Activated T-cell treated with anti-CD3 and anti-CD28 coated beads, Interleukin-2, amount 50 U/mL, for 24 hours (primary cell): ENCODE results near the gene FAM181B.

Source experiments
- DNase-seq: peaks from one replicate; pipeline ENCODE4 v3.0.0-alpha.2; 2020
- H3K27ac Mint-ChIP-seq: 2 replicates; pipeline ENCODE4 v1.8.0; 2020; ENCODE audit warnings: mild to moderate bottlenecking, mixed read lengths
- H3K27me3 Mint-ChIP-seq: 2 replicates; pipeline ENCODE4 v1.8.0; 2020; ENCODE audit warnings: mixed read lengths
- H3K36me3 Mint-ChIP-seq: 2 replicates; pipeline ENCODE4 v1.8.0; 2020; ENCODE audit warnings: low read depth, mixed read lengths
- H3K4me1 Mint-ChIP-seq: 2 replicates; pipeline ENCODE4 v1.8.0; 2020; ENCODE audit warnings: low read depth, mixed read lengths
- H3K4me3 Mint-ChIP-seq: 2 replicates; pipeline ENCODE4 v1.8.0; 2020; ENCODE audit warnings: mild to moderate bottlenecking, moderate library complexity, mixed read lengths
- H3K9me3 Mint-ChIP-seq: 2 replicates; pipeline ENCODE4 v1.8.0; 2020; ENCODE audit warnings: mixed read lengths

Gene FAM181B, protein sequence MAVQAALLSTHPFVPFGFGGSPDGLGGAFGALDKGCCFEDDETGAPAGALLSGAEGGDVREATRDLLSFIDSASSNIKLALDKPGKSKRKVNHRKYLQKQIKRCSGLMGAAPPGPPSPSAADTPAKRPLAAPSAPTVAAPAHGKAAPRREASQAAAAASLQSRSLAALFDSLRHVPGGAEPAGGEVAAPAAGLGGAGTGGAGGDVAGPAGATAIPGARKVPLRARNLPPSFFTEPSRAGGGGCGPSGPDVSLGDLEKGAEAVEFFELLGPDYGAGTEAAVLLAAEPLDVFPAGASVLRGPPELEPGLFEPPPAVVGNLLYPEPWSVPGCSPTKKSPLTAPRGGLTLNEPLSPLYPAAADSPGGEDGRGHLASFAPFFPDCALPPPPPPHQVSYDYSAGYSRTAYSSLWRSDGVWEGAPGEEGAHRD

DNA sequence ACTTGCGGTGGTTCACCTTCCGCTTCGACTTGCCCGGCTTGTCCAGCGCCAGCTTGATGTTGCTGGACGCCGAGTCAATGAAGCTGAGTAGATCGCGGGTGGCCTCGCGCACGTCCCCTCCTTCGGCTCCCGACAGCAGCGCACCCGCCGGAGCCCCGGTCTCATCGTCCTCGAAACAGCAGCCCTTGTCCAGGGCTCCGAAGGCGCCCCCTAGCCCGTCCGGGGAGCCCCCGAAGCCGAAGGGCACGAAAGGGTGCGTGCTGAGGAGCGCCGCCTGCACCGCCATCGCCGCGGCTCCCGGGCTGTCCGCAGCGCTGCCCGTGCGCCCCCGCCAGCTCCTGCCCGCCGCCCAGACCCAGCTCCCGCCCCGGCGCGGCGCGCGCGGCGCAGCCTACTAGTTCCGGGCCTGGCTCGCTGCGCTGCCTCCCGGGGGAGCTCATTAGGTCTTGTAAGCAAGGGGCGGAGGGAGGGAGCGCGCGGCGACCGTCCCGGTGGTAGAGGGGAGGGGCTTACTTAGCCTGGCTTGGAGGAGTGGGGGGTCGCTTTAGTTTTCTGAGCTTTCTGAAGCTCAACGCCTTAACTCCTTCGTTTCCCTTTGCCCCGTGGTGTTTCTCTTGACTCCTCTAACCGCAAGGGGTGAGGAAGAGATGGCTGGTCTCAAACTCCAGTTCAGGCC lies at the start of gene FAM181B:
Gene FAM181B (minus strand): TSS at position 421 of the 676 bp plus-strand sequence. CDS start 135 bp downstream, at position 286.
- Mint-ChIP-seq H3K36me3 (no peaks in the 10 kb centered on the region), H3K4me1 (peaks cover 13% of the 10 kb centered on the region), H3K27ac (no peak within 1 kb of the TSS), H3K27me3 (peaks cover 69% of the 10 kb centered on the region), H3K9me3 (no peaks in the 10 kb centered on the region), H3K4me3 (peak within 1 kb of the TSS; percentile 62)
- peak; percentile 58 for DNase-seq

GRCh38 chr11:82782825-82783374 lies 49.2 kb upstream of the FAM181B start:
- Mint-ChIP-seq H3K27me3 (peaks cover 2% of the 10 kb centered on the region), H3K9me3 (peaks cover 11% of the 10 kb centered on the region), H3K36me3 (no peaks in the 10 kb centered on the region), H3K4me1 (no peaks in the 10 kb centered on the region), H3K4me3 (no peak overlapping the region), H3K27ac (no peak overlapping the region)
- no peak for DNase-seq

- Mint-ChIP-seq H3K27ac (no peak overlapping the region), H3K36me3 (no peaks in the 10 kb centered on the region), H3K27me3 (peaks cover 3% of the 10 kb centered on the region), H3K4me1 (no peaks in the 10 kb centered on the region), H3K4me3 (no peak overlapping the region), H3K9me3 (peaks cover 24% of the 10 kb centered on the region)
- no peak for DNase-seq
These were observed 45.1 kb upstream of the FAM181B start for GRCh38 chr11:82778776-82779175.

DNA sequence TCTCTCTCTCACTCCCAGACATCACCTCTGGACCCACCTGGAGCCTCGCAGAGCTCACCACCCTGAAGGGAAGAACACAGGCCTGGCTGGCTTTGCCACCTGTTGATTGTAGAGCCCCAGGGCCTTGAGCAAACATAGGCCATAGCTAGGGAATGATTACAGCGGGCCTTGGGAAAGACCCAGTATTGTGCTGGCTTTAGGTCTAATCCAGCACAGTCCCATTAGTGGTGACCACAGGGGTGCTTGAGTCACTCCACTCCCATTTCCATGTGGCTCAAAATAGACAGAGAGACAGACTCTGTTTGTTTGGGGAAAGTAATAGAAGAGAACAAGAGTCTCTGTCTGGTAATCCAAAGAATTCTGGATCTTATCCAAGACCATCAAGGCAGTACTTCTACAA lies 42.7 kb upstream of the FAM181B start:
- DNase-seq = no peak
- Mint-ChIP-seq H3K4me3 (no peak overlapping the region), H3K27ac (no peak overlapping the region), H3K36me3 (no peaks in the 10 kb centered on the region), H3K27me3 (peaks cover 3% of the 10 kb centered on the region), H3K4me1 (no peaks in the 10 kb centered on the region), H3K9me3 (peaks cover 16% of the 10 kb centered on the region)

- Mint-ChIP-seq H3K27me3 (peaks cover 3% of the 10 kb centered on the region), H3K9me3 (peaks cover 13% of the 10 kb centered on the region), H3K27ac (no peak overlapping the region), H3K4me3 (no peak overlapping the region), H3K4me1 (no peaks in the 10 kb centered on the region), H3K36me3 (no peaks in the 10 kb centered on the region)
- no peak for DNase-seq
These were observed 42.2 kb upstream of the FAM181B start for GRCh38 chr11:82775736-82776346.

GRCh38 chr11:82775218-82775617 lies 41.6 kb upstream of the FAM181B start:
- Mint-ChIP-seq H3K4me3 (no peak overlapping the region), H3K36me3 (no peaks in the 10 kb centered on the region), H3K4me1 (no peaks in the 10 kb centered on the region), H3K9me3 (peaks cover 13% of the 10 kb centered on the region), H3K27me3 (peaks cover 3% of the 10 kb centered on the region), H3K27ac (no peak overlapping the region)
- no peak for DNase-seq

- no peak for DNase-seq
- H3K36me3 Mint-ChIP-seq = no peaks in the 10 kb centered on the region
- peaks cover 5% of the 10 kb centered on the region for H3K9me3 Mint-ChIP-seq
- H3K27ac Mint-ChIP-seq = no peak overlapping the region
- no peak overlapping the region for H3K4me3 Mint-ChIP-seq
- no peaks in the 10 kb centered on the region for H3K4me1 Mint-ChIP-seq
- peaks cover 3% of the 10 kb centered on the region for H3K27me3 Mint-ChIP-seq
These were observed 38.1 kb upstream of the FAM181B start for GRCh38 chr11:82771781-82772180.

DNA sequence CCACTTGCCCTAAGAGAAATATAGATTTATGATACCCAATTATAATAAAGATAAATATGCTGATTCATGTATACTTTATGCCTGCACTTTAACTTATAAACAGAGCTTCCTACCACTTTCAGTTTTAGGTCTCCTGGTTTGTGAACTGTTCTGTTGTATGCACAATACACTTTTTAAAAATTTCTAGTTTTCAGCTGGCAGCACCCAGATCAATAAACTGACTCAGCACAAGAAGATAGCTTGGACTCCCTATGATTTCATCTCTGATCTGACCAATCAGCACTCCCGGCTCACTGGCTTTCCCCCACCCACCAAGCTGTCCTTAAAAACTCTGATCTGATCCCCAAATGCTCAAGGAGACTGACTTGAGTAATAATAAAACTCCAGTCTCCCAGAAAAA lies 33.5 kb upstream of the FAM181B start:
- Mint-ChIP-seq H3K27ac (no peak overlapping the region), H3K36me3 (no peaks in the 10 kb centered on the region), H3K4me3 (no peak overlapping the region), H3K9me3 (no peaks in the 10 kb centered on the region), H3K4me1 (peaks cover 4% of the 10 kb centered on the region), H3K27me3 (no peaks in the 10 kb centered on the region)
- no peak for DNase-seq

DNA sequence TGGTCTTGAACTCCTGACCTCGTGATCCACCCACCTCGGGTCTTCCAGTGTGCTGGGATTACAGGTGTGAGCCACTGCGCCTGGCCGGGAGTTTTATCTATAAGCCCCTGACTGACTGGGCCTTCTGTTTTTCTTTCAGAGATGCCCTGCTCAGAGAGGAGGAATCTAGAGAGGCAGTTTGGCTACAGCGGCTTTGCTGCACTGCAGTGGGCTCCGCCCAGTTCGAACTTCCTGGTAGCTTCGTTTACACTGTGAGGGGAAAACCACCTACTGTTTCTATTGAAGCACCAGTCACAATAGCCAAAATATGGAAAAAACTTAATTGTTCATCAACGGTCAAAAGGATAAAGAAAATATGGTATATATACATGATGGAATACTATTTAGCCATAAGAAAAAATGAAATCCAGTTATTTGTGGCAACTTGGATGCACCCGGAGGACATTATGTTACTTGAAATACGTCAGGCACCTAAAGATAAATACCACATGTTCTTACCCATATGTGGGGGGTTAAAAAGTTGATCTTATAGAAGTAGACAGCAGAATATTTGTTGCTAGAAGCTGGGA lies 31.9 kb upstream of the FAM181B start:
- Mint-ChIP-seq H3K4me1 (peaks cover 4% of the 10 kb centered on the region), H3K4me3 (no peak overlapping the region), H3K27ac (no peak overlapping the region), H3K27me3 (no peaks in the 10 kb centered on the region), H3K36me3 (no peaks in the 10 kb centered on the region), H3K9me3 (no peaks in the 10 kb centered on the region)
- DNase-seq = no peak

- Mint-ChIP-seq H3K9me3 (no peaks in the 10 kb centered on the region), H3K27me3 (no peaks in the 10 kb centered on the region), H3K36me3 (no peaks in the 10 kb centered on the region), H3K27ac (no peak overlapping the region), H3K4me1 (peaks cover 5% of the 10 kb centered on the region), H3K4me3 (no peak overlapping the region)
- DNase-seq = no peak
These were observed 29.5 kb upstream of the FAM181B start for GRCh38 chr11:82763167-82763566.

- Mint-ChIP-seq H3K36me3 (no peaks in the 10 kb centered on the region), H3K4me3 (no peak overlapping the region), H3K27ac (no peak overlapping the region), H3K9me3 (no peaks in the 10 kb centered on the region), H3K27me3 (no peaks in the 10 kb centered on the region), H3K4me1 (peaks cover 22% of the 10 kb centered on the region)
- DNase-seq = no peak
These were observed 26.0 kb upstream of the FAM181B start for GRCh38 chr11:82759649-82760048.

- Mint-ChIP-seq H3K27me3 (no peaks in the 10 kb centered on the region), H3K4me3 (no peak overlapping the region), H3K36me3 (no peaks in the 10 kb centered on the region), H3K4me1 (peaks cover 22% of the 10 kb centered on the region), H3K9me3 (no peaks in the 10 kb centered on the region), H3K27ac (no peak overlapping the region)
- DNase-seq = no peak
These were observed 24.1 kb upstream of the FAM181B start for GRCh38 chr11:82757660-82758357.

DNA sequence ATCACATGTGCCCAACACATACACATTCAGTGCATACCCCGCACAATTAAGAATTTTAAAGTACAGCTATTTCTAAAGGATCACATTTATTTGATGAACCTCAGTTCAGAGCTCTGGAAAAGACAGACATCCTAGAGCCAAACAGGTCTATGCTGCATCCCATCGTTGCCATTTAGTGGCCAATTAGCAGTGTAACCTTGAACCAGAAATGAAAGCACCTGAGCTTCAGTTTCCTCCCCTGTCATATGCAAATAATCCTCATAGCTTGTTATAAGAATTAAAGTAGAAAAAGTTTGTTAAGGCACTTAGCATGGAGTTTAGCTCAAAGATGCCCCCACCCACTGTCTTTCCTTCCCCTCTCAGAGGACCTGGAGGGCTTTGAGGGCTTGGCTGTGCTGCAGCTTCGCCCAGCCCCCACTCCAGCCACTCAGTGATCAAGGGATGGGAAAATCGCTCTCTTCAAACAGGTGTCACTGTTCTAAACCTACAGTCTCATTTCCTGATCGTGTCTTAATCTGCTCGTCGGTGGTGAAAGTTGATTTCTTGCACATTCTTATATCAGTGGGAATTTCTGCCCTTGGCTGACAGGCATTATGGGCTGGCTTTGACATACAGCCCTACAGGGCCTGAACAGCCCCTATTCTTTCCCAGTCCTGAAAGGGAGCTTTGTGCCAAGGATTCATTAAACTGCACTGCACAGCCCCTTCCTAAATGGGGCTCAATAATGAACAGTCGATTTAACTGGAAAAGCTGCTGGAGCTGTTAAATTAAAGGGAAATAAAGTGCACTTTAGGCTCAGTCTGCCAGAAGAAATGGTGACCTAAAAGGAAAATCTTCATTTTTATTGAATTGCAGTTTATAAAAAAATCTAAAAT lies 23.3 kb upstream of the FAM181B start:
- H3K27ac Mint-ChIP-seq = no peak overlapping the region
- H3K9me3 Mint-ChIP-seq = no peaks in the 10 kb centered on the region
- H3K4me3 Mint-ChIP-seq = no peak overlapping the region
- no peaks in the 10 kb centered on the region for H3K27me3 Mint-ChIP-seq
- DNase-seq = no peak
- H3K4me1 Mint-ChIP-seq = peaks cover 22% of the 10 kb centered on the region
- H3K36me3 Mint-ChIP-seq = no peaks in the 10 kb centered on the region
